SW 1271 (cell line): Measurements from ENCODE around the gene HOXA3.

Source experiments
- DNase-seq, 2 experiments: peaks; one replicate each; lab custom pipeline; 2025; lab: John Stamatoyannopoulos, UW

Gene HOXA3

DNA sequence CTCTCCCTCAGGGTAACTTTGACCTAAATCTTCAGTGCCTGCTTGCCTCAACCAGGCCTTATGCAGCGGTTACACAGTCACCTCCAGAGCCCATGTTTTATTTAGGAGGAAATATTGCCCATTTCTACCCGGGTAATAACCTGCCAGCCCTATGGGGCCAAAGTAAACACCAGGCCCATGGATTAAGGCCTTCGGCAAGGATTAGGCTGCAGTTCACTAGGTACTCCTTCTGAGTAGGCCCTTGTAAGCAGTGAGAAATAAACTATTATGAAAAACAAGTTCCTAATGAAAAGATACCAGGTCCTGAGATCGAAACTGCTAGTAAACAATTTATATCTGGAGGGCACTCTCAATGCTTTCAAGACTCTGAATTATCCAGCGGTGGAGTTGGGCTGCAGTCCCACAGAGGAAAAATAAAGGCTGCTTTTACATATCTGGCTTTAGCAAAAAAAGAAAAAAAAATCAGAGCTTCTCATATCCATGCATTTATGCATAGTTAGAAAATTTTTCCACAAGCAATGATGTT lies 25.5 kb upstream of the HOXA3 start:
- no peak for DNase-seq

- no peak for DNase-seq
Measured at GRCh38 chr7:27176962-27177794, 24.8 kb upstream of the HOXA3 start.

- DNase-seq, result no peak
Measured at GRCh38 chr7:27176524-27176845, 24.1 kb upstream of the HOXA3 start.

DNA sequence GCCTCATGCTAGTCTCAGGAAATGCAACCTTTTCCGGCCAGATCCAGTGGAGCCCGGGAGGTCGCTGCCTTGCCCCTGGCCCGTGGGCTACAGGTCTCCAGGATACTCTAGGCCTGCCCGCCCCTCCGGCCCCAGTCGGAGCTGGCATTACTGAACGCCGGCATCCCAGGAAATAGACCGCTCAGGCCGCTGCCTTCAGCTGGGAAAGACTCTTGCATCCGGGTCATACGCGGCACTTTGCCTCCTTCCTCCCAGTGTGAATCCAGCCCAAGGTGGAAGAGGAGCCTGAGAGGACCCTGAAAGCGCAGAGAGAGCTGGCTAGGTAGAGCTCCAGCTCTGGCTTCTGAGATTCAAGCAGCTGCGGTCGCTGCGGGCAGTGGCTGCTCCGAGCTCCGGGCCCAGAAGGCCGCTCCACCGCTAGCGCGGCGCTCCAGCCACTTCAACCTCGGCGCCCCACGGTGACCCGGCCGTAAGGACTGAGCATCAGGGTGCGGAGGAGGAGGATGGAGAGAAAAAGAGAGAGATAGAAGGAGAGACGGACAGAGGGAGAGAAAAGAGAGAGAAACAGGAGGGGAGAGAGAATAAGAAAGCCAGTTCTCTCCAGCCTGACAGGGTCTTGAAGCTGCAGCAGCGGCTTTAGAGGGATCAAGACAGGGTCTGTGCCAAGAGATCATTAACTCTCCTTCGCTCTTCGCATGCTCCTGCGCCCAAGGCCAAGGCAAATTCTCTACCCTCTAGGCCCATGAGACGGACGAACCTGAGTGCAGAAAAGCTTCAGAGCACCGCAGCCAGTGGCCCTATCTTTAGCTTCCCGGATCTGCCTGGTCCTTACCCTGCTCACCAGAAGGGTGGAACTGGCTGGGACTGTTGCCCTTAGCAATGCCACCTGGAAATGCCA lies 23.5 kb upstream of the HOXA3 start:
- DNase-seq, result no peak

DNA sequence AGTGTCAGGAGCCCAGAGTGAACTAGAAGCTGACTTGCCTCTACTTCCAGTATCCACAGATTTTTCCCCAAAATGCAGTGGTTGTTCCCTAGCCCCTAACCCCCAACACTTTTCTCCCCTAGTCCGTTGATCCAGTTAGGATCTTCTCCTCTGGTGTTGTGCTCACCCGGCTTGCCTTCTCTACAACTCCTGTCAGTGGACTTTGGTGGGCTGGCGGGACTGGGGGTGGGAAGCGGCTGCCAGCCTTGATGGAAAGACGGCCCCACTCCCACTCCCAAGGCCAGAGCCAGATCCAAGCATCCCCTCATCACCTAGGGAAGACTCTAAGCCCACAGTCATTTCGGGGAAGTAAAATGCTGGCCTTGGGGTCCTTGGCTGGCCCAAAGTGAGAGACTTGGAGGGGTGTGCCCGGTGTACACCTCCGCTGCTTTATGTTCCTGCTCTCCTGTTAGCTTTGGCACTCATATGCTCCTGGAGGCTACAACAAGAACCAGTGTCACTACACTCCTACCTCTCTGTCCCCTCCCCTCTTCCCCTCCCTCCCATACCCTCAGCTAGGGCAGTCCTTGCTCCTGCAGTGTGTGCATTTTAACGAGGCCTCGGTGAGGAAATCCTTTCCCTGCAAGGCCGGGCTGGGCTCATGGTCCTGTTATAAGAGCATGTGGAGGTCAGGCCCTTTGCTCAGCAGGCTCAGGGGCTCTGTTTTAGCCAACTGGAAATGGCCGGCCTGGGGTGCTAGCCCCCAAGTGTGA lies 22.7 kb upstream of the HOXA3 start:
- no peak for DNase-seq

- DNase-seq, result no peak
Measured at GRCh38 chr7:27173956-27174873, 21.8 kb upstream of the HOXA3 start, which contains the start of gene HOXA10. Gene HOXA10 (minus strand): TSS chr7:27174320. CDS start chr7:27174306, 14 bp downstream.

GRCh38 chr7:27173511-27173955 lies 21.1 kb upstream of the HOXA3 start:
- no peak for DNase-seq

- DNase-seq, result no peak
Measured at GRCh38 chr7:27172823-27173510, 20.6 kb upstream of the HOXA3 start.

DNA sequence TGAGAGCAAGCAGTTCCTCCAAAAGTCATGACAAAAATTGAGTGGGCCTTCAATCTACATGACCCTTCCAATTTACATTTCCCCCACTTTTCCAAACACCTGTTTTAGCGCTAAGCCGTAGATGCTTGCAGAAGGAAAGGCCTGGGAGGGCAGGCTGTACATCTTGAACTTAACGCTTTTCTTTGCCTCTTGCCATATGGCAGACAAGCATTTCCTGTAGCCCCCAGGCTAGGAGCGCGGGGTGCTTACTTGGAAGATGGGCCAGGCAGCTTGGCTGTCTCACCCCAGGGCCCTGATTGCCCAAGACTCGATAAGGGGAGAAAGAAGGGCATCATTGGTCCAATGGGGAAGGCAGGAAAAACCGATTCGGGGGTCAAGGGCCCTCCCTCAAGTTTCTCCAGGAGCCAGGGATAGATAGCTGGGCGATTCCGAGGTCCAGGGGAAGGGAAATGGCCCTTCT lies 20.0 kb upstream of the HOXA3 start:
- DNase-seq, result no peak

- no peak for DNase-seq
Measured at GRCh38 chr7:27171637-27172314, 19.4 kb upstream of the HOXA3 start.

DNA sequence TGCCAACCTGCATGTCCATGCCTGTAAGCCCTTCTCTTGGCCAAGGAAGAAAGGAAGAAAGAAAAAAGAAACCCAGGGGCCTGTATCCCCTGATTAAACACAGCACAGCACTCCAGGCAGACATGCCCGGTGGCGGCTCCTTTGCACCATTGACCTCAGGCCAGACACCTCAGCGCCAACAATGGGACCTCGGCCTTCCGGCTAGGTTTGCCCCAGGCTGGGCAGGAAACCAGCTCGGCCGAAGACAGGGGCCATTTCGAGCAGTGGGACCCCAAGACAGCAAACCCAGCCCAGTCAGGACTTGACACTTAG lies 18.9 kb upstream of the HOXA3 start:
- DNase-seq, result no peak

DNA sequence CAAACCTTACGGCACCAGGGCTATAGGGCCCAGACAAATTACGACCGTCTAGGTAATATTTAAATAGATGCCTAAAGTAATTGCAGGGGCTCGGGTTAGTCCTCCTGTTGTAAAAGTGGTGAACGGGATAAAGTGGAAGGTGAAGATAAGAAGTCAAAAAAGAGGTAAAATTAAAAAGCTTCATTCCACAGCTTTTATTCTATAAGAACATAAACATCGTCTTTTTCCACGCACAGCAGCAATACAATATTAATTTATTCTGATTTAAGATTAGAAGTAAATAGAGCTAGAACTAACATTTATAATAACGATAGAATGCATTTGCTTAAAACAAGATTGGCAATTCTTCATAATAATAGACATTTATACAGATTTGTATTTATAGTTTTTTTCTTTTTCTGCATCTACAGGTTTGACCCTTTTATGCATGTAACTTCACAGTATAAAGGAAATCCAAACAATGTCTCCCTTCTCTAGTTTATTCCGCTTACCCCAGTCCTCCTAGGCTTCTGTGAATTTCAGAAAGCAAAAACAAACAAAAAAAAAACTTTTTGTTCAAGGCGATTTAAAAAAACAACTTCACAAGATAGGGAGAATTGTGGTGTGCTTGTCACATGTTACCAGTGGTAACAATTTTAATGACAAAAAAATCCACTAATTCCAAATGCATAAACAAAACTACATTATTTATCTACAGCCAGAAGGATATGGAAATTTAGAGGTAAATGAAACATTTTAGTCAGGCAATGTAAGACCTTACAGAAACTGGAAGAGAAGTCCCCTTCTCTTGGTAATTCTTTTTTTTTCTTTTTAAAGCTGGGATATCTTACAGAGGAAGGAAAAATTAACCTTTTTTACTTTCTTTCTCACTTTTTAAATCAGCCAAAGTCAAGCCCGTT lies 18.3 kb upstream of the HOXA3 start:
- no peak for DNase-seq

- DNase-seq, result no peak
Measured at GRCh38 chr7:27169658-27170425, 17.5 kb upstream of the HOXA3 start.

- DNase-seq, result no peak
Measured at GRCh38 chr7:27168265-27168947, 16.0 kb upstream of the HOXA3 start.

- no peak for DNase-seq
Measured at GRCh38 chr7:27167916-27168264, 15.5 kb upstream of the HOXA3 start.

DNA sequence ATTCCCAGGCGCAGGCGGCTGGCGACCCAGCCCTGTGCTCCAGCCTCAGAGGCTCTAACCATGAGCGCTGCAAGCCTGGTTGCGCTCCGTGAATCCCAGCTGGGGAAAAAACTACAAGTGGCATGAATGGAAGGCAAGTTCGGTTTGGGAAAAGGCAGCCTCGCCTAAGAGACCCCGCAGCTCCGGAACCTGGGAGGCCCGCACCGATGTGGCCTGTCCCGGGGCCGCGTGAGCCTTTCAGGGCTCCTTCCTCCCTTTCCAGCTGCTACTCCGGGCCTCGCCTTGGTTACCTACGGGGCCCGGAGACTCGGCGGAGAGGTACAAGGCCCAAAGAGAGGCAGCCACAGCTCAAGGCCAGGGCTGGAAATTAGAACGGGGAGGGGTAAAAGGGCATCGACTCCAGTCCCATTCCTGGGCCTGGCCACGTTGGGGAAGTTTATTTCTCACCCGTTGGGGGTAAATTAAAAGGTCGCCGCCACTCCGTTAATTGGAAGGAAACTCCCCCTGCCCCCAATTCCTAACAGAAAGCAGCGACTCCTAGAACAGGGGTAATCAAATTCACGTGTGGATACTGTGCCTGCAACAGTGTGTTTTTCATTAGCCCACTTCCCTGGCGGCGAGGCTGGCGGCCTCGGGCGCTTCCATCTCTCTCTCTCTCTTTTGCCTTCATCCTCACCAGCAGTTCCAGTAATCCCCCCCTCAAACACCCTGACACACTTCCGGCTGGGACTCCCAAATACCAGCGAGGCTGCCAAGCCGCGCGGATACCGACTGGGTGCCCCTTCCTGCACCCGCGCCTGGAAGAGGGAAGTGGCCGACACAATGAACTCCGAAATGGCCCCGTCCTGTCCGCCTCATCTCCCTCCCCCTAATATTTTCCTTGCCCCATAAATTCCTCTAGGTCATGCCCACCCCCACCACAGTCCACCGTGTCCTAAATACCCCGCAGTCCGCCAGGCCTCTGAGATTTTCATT lies 14.4 kb upstream of the HOXA3 start:
- DNase-seq, result no peak
